Neural cell (in vitro differentiated cells): ENCODE results near the gene MRPL30.

Experiments used
- EP300 ChIP-seq: fragments of 450-650 bp; conservative IDR thresholded peaks from 2 replicates; pipeline ENCODE4 v1.6.1; 2014; ENCODE audit warnings: antibody characterized with exemption, mild to moderate bottlenecking, moderate library complexity; ENCODE audit not compliant: poor library complexity, severe bottlenecking
- POLR2AphosphoS5 ChIP-seq: IDR thresholded peaks from 2 replicates; pipeline ENCODE4 v1.6.1; 2012
- TF ChIP-seq, protein P1 (sequence below): fragments of 450-650 bp; IDR thresholded peaks from 2 replicates; pipeline ENCODE4 v1.5.1; 2014; ENCODE audit warnings: antibody characterized with exemption, mild to moderate bottlenecking, moderate library complexity; ENCODE audit not compliant: poor library complexity, severe bottlenecking

DNA sequence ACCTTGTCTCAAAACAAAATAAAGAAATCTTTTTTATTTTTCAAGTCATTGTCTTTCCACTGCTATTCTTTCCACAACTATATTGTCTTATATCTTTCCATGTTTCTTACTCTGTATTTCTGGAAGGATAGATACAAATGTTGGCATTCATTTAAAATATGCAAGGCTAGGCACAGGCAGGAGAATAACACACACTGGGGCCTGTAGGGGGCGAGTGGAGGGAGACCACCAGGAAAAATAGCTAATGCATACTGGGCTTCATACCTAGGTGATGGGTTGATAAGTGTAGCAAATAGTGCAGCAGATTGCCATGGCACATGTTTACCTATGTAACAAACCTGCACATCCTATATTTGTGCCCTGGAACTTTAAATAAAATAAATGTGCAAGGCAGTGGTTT, 9.6 kb downstream of the MRPL30 start:
- TF ChIP-seq POLR2AphosphoS5: no peak
- TF ChIP-seq EP300: no peak
- TF ChIP-seq, protein P1, sequence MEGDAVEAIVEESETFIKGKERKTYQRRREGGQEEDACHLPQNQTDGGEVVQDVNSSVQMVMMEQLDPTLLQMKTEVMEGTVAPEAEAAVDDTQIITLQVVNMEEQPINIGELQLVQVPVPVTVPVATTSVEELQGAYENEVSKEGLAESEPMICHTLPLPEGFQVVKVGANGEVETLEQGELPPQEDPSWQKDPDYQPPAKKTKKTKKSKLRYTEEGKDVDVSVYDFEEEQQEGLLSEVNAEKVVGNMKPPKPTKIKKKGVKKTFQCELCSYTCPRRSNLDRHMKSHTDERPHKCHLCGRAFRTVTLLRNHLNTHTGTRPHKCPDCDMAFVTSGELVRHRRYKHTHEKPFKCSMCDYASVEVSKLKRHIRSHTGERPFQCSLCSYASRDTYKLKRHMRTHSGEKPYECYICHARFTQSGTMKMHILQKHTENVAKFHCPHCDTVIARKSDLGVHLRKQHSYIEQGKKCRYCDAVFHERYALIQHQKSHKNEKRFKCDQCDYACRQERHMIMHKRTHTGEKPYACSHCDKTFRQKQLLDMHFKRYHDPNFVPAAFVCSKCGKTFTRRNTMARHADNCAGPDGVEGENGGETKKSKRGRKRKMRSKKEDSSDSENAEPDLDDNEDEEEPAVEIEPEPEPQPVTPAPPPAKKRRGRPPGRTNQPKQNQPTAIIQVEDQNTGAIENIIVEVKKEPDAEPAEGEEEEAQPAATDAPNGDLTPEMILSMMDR: peak; percentile 11
